ENCODE data around the gene CBFB. TPM values are rescaled to one million over a fixed set of nuclear protein-coding genes. Genes with fewer than 3 reads are reported as not detected.
A peak's percentile ranks its signal among the peaks of the same experiment; 100 is the strongest.

The CBFB gene
- total and polyA plus RNA-seq, 9 of the 15 experiments (the other 6 are each of a cell fraction or from before 2014, with no cell fraction given) = 22.0 to 112 (median 66.5) TPM

GRCh38 chr16:67017810-67018488, 11.0 kb upstream of the CBFB start (continued):
- peak in 1 of 2 experiments; percentile 53; a peak in 1 of 3 replicates for TF ChIP-seq CBX3 (IDR thresholded peaks at IDR 0.05; ENCODE audit: borderline replicate concordance in 1 of 2, low read length in 2 of 2)
- no peak for TF ChIP-seq SMAD4 (CRISPR knock-in tag; conservative IDR thresholded peaks at IDR 0.05)
- TF ChIP-seq RAD51 (IDR thresholded peaks at IDR 0.05; ENCODE audit: borderline replicate concordance, low read depth) = peak; percentile 78
- TF ChIP-seq RAD21 (CRISPR knock-in tag; conservative IDR thresholded peaks at IDR 0.05 in 1 of 2, IDR thresholded peaks at IDR 0.05 in 1 of 2) = peak; percentile 91 to 95
- peak; percentile 99 for TF ChIP-seq BHLHE40 (IDR thresholded peaks at IDR 0.05; ENCODE audit: low read length)
- peak; percentile 90 for TF ChIP-seq L3MBTL2 (IDR thresholded peaks at IDR 0.05)
- TF ChIP-seq ZNF766 (CRISPR knock-in tag; conservative IDR thresholded peaks at IDR 0.05) = no peak
- peak in 1 of 2 experiments; percentile 84; a peak in 2 of 4 replicates for TF ChIP-seq RCOR1 (IDR thresholded peaks at IDR 0.05; ENCODE audit: borderline replicate concordance in 1 of 2, low read depth in 2 of 2, low read length in 2 of 2)
- TF ChIP-seq RB1 (IDR thresholded peaks at IDR 0.05; ENCODE audit: low read depth) = peak; percentile 88; the same call in 1 of the 2 replicates
- TF ChIP-seq NRF1 (conservative IDR thresholded peaks at IDR 0.05 in 1 of 2, IDR thresholded peaks at IDR 0.05 in 1 of 2) = 0 out of 4 replicates have a peak, but pooled peaks of 1 of the 2 experiments have one; percentile 23
- TF ChIP-seq PPARD (CRISPR knock-in tag; IDR thresholded peaks at IDR 0.05) = no peak
- no peak for TF ChIP-seq HEY1 (CRISPR knock-in tag; IDR thresholded peaks at IDR 0.05; ENCODE audit: borderline replicate concordance)
- peak; percentile 31; the same call in 1 of the 2 replicates for TF ChIP-seq HCFC1 (IDR thresholded peaks at IDR 0.05; ENCODE audit: low read depth, low read length)
- no peak for TF ChIP-seq MTA3 (IDR thresholded peaks at IDR 0.05; ENCODE audit: borderline replicate concordance)
- no peak for TF ChIP-seq ZNF407 (IDR thresholded peaks at IDR 0.05; ENCODE audit: low read depth)
- TF ChIP-seq SMAD2 (IDR thresholded peaks at IDR 0.05; ENCODE audit: low read depth, low read length) = no peak
